ENCODE data around the gene CFB. TPM values are rescaled to one million over a fixed set of nuclear protein-coding genes. Genes with fewer than 3 reads are reported as not detected.

Gene CFB
- total and polyA plus RNA-seq, 4 experiments from 2014 or later = 0.64 TPM; not detected in 3

DNA sequence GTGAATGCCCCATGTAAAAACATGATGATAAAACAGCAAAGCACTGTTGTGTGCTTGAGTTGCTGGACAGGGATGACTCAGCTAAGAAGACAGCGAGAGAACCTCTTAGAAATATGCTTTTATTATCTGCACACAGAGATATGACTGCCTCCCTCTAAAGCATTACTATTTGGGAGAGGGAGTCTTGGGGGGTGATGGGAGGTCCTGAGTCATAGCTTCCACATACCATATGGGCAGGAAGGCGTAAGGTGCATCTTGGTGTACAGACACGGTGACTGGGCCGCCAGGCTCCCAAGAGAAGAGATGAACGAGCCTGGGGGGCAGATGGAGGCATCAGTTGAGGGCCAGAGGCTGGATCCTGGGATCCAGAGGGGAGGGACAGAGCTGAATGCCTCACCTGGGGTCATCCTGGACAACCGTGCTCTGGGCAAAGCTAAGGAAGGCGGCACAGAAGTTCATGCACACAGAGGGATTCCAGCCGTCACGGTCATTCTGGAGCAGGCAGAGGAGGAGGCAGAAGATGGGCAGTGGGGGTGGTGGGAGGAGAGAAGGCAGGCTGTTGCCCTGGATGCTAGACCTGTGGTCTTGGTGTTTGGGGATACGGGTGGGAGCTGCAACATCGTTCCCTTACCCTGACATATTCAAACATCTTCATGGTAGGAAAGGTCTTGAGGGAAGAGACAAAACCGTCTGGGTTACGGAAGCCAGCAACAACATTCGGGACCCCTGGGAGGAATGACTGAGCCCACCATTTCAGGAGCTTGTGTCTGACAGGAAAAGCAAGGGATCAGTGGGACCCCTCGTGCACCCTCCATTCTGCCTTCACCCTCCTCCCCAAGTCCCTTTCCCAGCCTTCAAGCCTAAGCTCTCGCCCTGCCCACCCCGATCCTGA, 24.1 kb downstream of the CFB start:
- POLR2A ChIA-PET (ENCODE audit: partially characterized antibody) = interaction anchor here (2.6 to 7.5 kb wide), 3 partner anchors 11 to 226 kb away, joined by 8 to 195 read pairs (median 36); partner anchors contain the start of genes NELFE and SKIC2
- DNase-seq = peak in 1 of 5 donors; percentile 16
- intact Hi-C loops (cut with micrococcal nuclease) = loop anchor here (10.0 kb wide), 2 partner anchors 135 to 1305 kb away; partner anchors contain the start of genes B3GALT4, RPS18 and VPS52
- Mint-ChIP-seq H3K27me3 (no peaks in the 10 kb centered on the region), H3K36me3 (peaks cover 20 to 58% of the 10 kb centered on the region in 2 donors), H3K9me3 (peaks cover 0 to 11% (median 0%) of the 10 kb centered on the region in 8 donors), H3K4me1 (peaks cover 20 to 59% (median 31%) of the 10 kb centered on the region in 4 donors), H3K27ac (peak overlapping the region; percentile 89 to 100 (median 100)), H3K4me3 (peak overlapping the region; percentile 61 to 98 (median 70))
- CTCF ChIA-PET (ENCODE audit: partially characterized antibody) = interaction anchor here (1.6 to 2.7 kb wide), 3 partner anchors 10 to 18 kb away, joined by 5 to 21 read pairs (median 7); partner anchors contain the start of genes NELFE and SKIC2
- Histone ChIP-seq H3K36me3 (ENCODE audit: insufficient read depth, low read length) (peaks cover 50% of the 10 kb centered on the region), H3K4me3 (ENCODE audit: low read length in 2 of 2) (no peak overlapping the region), H3K4me1 (ENCODE audit: insufficient read depth, low read length) (peaks cover 31% of the 10 kb centered on the region), H3K27ac (ENCODE audit: low read depth, low read length) (peak overlapping the region; percentile 99), H3K27me3 (ENCODE audit: insufficient read depth, low read length) (no peaks in the 10 kb centered on the region), H3K9me3 (ENCODE audit: control insufficient read depth in 1 of 2, low read length in 2 of 2) (no peaks in the 10 kb centered on the region)

- DNase-seq = peak in 1 of 5 donors; percentile 38
- intact Hi-C loops (cut with micrococcal nuclease) = loop anchor here (10.0 kb wide), 2 partner anchors 136 to 1304 kb away; partner anchors contain the start of genes B3GALT4, RPS18 and VPS52
- POLR2A ChIA-PET (ENCODE audit: partially characterized antibody) = interaction anchor here (1.8 to 7.5 kb wide), 7 partner anchors 12 to 349 kb away, joined by 6 to 195 read pairs (median 17); partner anchors contain the start of genes EHMT2, GPSM3, NELFE and PRRC2A
- peak overlapping the region in 1 of 2 donors; percentile 63 for H3K4me3 ChIP-seq (ENCODE audit: low read length in 2 of 2)
- H3K4me1 ChIP-seq (ENCODE audit: insufficient read depth, low read length) = peaks cover 31% of the 10 kb centered on the region
- no peaks in the 10 kb centered on the region for H3K9me3 ChIP-seq (ENCODE audit: control insufficient read depth in 1 of 2, low read length in 2 of 2)
- Mint-ChIP-seq H3K4me1 (peaks cover 20 to 59% (median 31%) of the 10 kb centered on the region in 4 donors), H3K27me3 (no peaks in the 10 kb centered on the region), H3K27ac (peak overlapping the region; percentile 100), H3K9me3 (peaks cover 0 to 13% (median 0%) of the 10 kb centered on the region in 8 donors), H3K36me3 (peaks cover 20 to 52% of the 10 kb centered on the region in 2 donors), H3K4me3 (peak overlapping the region; percentile 97 to 99 (median 98))
- CTCF ChIA-PET (ENCODE audit: partially characterized antibody) = interaction anchor here (1.6 to 2.7 kb wide), 2 partner anchors 12 to 18 kb away, joined by 5 to 21 read pairs; partner anchors contain the start of genes NELFE and SKIC2
- no peaks in the 10 kb centered on the region for H3K27me3 ChIP-seq (ENCODE audit: insufficient read depth, low read length)
- peaks cover 46% of the 10 kb centered on the region for H3K36me3 ChIP-seq (ENCODE audit: insufficient read depth, low read length)
- H3K27ac ChIP-seq (ENCODE audit: low read depth, low read length) = peak overlapping the region; percentile 99
Measured at GRCh38 chr6:31970604-31971271, 24.8 kb downstream of the CFB start.

DNA sequence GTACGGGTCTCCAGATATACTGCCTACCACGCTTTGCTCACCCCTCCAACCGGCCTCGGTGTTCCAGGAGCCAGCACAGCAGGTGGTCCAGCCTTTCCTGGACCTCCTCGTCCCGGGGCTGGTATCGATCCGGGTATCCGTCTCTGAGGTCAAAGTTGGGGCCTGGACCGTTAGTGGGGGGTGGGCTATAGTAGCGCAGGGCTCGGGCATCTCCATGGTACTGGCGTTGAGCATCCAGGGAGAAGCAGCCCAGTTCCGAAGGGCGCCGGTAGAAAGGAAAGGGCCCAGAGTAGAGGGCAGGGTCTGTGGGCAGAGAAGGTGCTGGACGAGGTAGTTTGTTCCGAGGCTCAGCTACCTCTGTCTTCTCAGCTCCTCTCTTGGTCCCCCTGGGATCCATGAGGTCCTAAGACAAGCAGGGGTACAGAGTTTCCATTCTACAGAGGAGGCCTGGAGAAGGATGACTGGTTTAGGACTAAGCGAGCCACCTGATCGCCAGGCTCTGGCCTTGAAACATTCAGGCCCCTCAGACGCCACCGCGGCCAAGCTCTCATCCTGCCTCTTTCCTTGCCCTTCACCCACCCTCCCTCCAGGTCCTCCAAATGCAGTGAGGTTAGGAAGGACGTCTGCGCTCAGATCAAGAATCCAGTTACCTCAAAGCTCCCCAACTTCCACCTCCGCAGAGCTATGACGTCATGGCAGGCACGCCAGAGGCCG, 25.5 kb downstream of the CFB start:
- Histone ChIP-seq H3K4me1 (ENCODE audit: insufficient read depth, low read length) (peaks cover 31% of the 10 kb centered on the region), H3K36me3 (ENCODE audit: insufficient read depth, low read length) (peaks cover 40% of the 10 kb centered on the region), H3K4me3 (ENCODE audit: low read length in 2 of 2) (peak overlapping the region; percentile 63 to 77), H3K27ac (ENCODE audit: low read depth, low read length) (peak overlapping the region; percentile 99), H3K27me3 (ENCODE audit: insufficient read depth, low read length) (no peaks in the 10 kb centered on the region), H3K9me3 (ENCODE audit: control insufficient read depth in 1 of 2, low read length in 2 of 2) (no peaks in the 10 kb centered on the region)
- Mint-ChIP-seq H3K4me3 (peak overlapping the region; percentile 97 to 99 (median 98)), H3K4me1 (peaks cover 20 to 59% (median 31%) of the 10 kb centered on the region in 4 donors), H3K36me3 (peaks cover 20 to 48% of the 10 kb centered on the region in 2 donors), H3K27me3 (no peaks in the 10 kb centered on the region), H3K27ac (peak overlapping the region; percentile 100), H3K9me3 (peaks cover 0 to 13% (median 0%) of the 10 kb centered on the region in 8 donors)
- CTCF ChIA-PET (ENCODE audit: partially characterized antibody) = interaction anchor here (0.8 to 2.7 kb wide), 5 partner anchors 13 to 1000 kb away, joined by 3 to 21 read pairs (median 3); partner anchors contain the start of genes LY6G5C, NELFE and SKIC2
- POLR2A ChIA-PET (ENCODE audit: partially characterized antibody) = interaction anchor here (0.5 to 7.5 kb wide), 30 partner anchors 8 to 1608 kb away, joined by 3 to 195 read pairs (median 4); partner anchors contain the start of genes ATF6B, BAG6, DDX39B and EHMT2
- intact Hi-C loops (cut with micrococcal nuclease) = loop anchor here (10.0 kb wide), 2 partner anchors 137 to 1303 kb away; partner anchors contain the start of genes B3GALT4, RPS18 and VPS52
- peak in 1 of 5 donors; percentile 37 for DNase-seq

DNA sequence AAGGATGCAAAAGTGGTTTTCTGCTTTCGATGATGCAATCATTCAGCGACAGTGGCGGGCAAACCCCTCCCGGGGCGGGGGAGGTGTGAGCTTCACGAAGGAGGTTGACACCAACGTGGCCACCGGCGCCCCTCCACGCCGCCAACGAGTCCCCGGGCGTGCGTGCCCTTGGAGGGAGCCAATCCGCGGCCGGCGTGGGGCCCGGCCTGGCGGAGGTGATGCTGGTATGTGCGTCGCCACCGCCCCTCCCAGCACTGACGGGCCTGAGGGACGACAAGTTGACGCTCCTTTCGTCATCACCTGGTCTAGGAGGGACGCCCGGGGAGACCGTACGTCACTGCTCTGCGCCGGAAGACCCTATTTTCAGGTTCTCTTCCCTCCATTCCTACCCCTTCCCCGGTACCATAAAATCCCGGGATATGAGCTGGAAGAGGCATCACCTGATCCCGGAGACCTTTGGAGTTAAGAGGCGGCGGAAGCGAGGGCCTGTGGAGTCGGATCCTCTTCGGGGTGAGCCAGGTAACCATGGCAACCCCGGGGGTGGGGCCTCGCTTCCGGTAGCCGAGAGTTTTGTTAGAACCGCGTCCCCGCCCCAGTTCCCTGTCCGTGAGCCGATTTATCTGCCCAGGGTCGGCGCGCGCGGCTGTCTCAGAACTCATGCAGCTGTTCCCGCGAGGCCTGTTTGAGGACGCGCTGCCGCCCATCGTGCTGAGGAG, 26.3 kb downstream of the CFB start, which contains the start of gene DXO:
TSS of gene DXO (minus strand) at position 146 of the 716 bp plus-strand sequence. CDS start 463 bp downstream, outside the sequence.
- H3K36me3 Mint-ChIP-seq = peaks cover 20 to 41% of the 10 kb centered on the region in 2 donors
- Histone ChIP-seq H3K4me1 (ENCODE audit: insufficient read depth, low read length) (peaks cover 31% of the 10 kb centered on the region), H3K36me3 (ENCODE audit: insufficient read depth, low read length) (peaks cover 32% of the 10 kb centered on the region), H3K9me3 (ENCODE audit: control insufficient read depth in 1 of 2, low read length in 2 of 2) (no peaks in the 10 kb centered on the region), H3K4me3 (ENCODE audit: low read length in 2 of 2) (peak within 1 kb of the TSS; percentile 63 to 77), H3K27me3 (ENCODE audit: insufficient read depth, low read length) (no peaks in the 10 kb centered on the region), H3K27ac (ENCODE audit: low read depth, low read length) (peak within 1 kb of the TSS; percentile 99)
- peaks cover 0 to 13% (median 0%) of the 10 kb centered on the region in 8 donors for H3K9me3 Mint-ChIP-seq
- peak; percentile 99 to 100 (median 99) for DNase-seq
- peak within 1 kb of the TSS; percentile 97 to 99 (median 98) for H3K4me3 Mint-ChIP-seq
- H3K27ac Mint-ChIP-seq = peak within 1 kb of the TSS; percentile 100
- intact Hi-C loops (cut with micrococcal nuclease) = loop anchor here (1.0 to 10.0 kb wide), 3 partner anchors 13 to 1303 kb away; partner anchors contain the start of genes B3GALT4, RPS18, SKIC2 and VPS52
- CTCF ChIA-PET (ENCODE audit: partially characterized antibody) = interaction anchor here (0.8 to 2.7 kb wide), 4 partner anchors 14 to 1000 kb away, joined by 3 to 21 read pairs (median 3); partner anchors contain the start of genes LY6G5C, NELFE and SKIC2
- H3K27me3 Mint-ChIP-seq = no peaks in the 10 kb centered on the region
- POLR2A ChIA-PET (ENCODE audit: partially characterized antibody) = interaction anchor here (0.5 to 7.5 kb wide), 34 partner anchors 8 to 1607 kb away, joined by 3 to 195 read pairs (median 4); partner anchors contain the start of genes ABHD16A, ATF6B, BAG6 and DDX39B
- H3K4me1 Mint-ChIP-seq = peaks cover 21 to 58% (median 32%) of the 10 kb centered on the region in 4 donors

DNA sequence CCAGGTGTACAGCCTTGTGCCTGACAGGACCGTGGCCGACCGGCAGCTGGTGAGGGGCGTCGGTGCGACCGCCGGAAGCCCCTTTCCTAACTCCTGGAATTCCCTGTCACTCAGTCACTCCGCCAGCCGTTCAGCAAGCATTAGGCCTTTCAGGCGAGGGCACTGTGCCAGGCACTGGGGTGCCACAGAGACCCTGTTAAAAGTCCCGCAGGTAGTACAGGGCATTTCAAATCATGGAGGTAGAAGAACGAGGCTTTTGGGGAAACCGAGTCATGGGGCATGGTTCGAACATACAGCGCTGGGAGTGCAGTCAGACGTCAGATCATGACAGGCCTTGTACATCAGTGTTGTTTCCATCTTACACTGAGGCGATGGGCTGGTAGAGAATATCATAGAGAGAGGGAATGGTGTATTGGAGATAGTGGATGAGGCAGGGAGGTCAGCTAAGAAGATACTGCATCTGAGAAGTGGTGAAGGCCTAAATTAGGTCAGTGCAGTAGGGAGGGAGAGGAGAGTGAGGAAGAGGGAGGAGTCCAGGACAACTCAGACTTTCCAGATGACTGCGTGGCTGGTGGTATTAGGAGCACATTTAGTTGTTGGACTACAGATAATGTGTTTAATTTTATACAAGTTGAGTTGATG, 26.9 kb downstream of the CFB start:
- POLR2A ChIA-PET (ENCODE audit: partially characterized antibody) = interaction anchor here (0.6 to 7.5 kb wide), 21 partner anchors 9 to 1232 kb away, joined by 3 to 195 read pairs (median 7); partner anchors contain the start of genes ABHD16A, BAG6, EHMT2 and GPANK1
- peaks cover 13 to 34% of the 10 kb centered on the region in 2 donors for H3K36me3 Mint-ChIP-seq
- peak overlapping the region; percentile 63 to 77 for H3K4me3 ChIP-seq (ENCODE audit: low read length in 2 of 2)
- peak overlapping the region; percentile 100 for H3K27ac Mint-ChIP-seq
- no peaks in the 10 kb centered on the region for H3K9me3 ChIP-seq (ENCODE audit: control insufficient read depth in 1 of 2, low read length in 2 of 2)
- H3K27ac ChIP-seq (ENCODE audit: low read depth, low read length) = peak overlapping the region; percentile 99
- peaks cover 21 to 51% (median 32%) of the 10 kb centered on the region in 4 donors for H3K4me1 Mint-ChIP-seq
- intact Hi-C loops (cut with micrococcal nuclease) = loop anchor here (1.0 to 10.0 kb wide), 3 partner anchors 14 to 1302 kb away; partner anchors contain the start of genes B3GALT4, RPS18, SKIC2 and VPS52
- peaks cover 26% of the 10 kb centered on the region for H3K36me3 ChIP-seq (ENCODE audit: insufficient read depth, low read length)
- no peaks in the 10 kb centered on the region for H3K27me3 Mint-ChIP-seq
- CTCF ChIA-PET (ENCODE audit: partially characterized antibody) = interaction anchor here (1.1 to 2.7 kb wide), 2 partner anchors 15 to 215 kb away, joined by 3 to 21 read pairs; partner anchors contain the start of genes NELFE and SKIC2
- peaks cover 0 to 14% (median 0%) of the 10 kb centered on the region in 8 donors for H3K9me3 Mint-ChIP-seq
- peaks cover 31% of the 10 kb centered on the region for H3K4me1 ChIP-seq (ENCODE audit: insufficient read depth, low read length)
- H3K4me3 Mint-ChIP-seq = peak overlapping the region; percentile 97 to 99 (median 98)
- no peak for DNase-seq
- H3K27me3 ChIP-seq (ENCODE audit: insufficient read depth, low read length) = no peaks in the 10 kb centered on the region
